K562 (cell line): ENCODE data around the gene TXNDC9. TPM values are rescaled to one million over a fixed set of nuclear protein-coding genes. Genes with fewer than 3 reads are reported as not detected.

Experiments
- ATAC-seq: fragments of 200-7000 bp; cut with Tn5 transposase; 3 replicates; pipeline ENCODE4 v1.9.1; 2020; ENCODE audit warnings: moderate library complexity
- BruUV-seq: library from RNA; stranded (reverse); fragments of 400-500 nt; replicated peaks from 2 replicates; lab custom pipeline; 2021; lab: Mats Ljungman, UMichigan
- CTCF ChIA-PET: fragments of 300-600 bp; formaldehyde crosslinking; extraction: SDS; loops from one replicate; lab custom pipeline; 2021; ENCODE audit warnings: low intra/inter-chr PET ratio; lab: Yijun Ruan, JAX
- POLR2A ChIA-PET: fragments of 300-600, 350-650 bp; sonication (Branson Sonifier 250); formaldehyde crosslinking; extraction: SDS; loops from one replicate; lab custom pipeline; 2021; ENCODE audit warnings: antibody characterized with exemption, inconsistent platforms; lab: Yijun Ruan, JAX
- DNase-seq, 4 experiments: peaks; one replicate each; pipeline versions ENCODE4 v3.0.0 to v3.0.0-alpha.2; 2011 to 2018; ENCODE audit warnings: low spot score in 3 of 4, mixed read lengths in 3 of 4; ENCODE audit errors: extremely low read depth in 1 of 4
- FAIRE-seq: peaks from 2 replicates; lab custom pipeline; 2011; peaks lifted over from hg19 to GRCh38; lab: Jason Lieb, UNC
- H2AFZ ChIP-seq: 2 replicates; pipeline ENCODE4 v1.6.0; 2011; ENCODE audit warnings: low read depth, low read length, control low read depth, inconsistent platforms
- H3K27ac ChIP-seq: fragments of 200-600 bp; 3 replicates; pipeline ENCODE4 v1.8.0; 2011; ENCODE audit warnings: low read depth, mild to moderate bottlenecking, control low read depth, inconsistent platforms, low read length, moderate library complexity, mixed read lengths; ENCODE audit errors: extremely low read depth
- H3K27me3 ChIP-seq, 2 experiments: fragments of 300-600 bp in 1 of 2; 2 replicates in 1 of 2; 3 replicates in 1 of 2; pipeline versions ENCODE4 v1.6.0 to v1.8.0; 2011; ENCODE audit warnings: inconsistent platforms in 2 of 2, low read length in 2 of 2, mild to moderate bottlenecking in 1 of 2, mixed read lengths in 1 of 2, moderate library complexity in 1 of 2; ENCODE audit not compliant: control insufficient read depth in 2 of 2, insufficient read depth in 2 of 2
- H3K36me3 ChIP-seq: fragments of 300-600 bp; 3 replicates; pipeline ENCODE4 v1.8.0; 2011; ENCODE audit warnings: mild to moderate bottlenecking, low read length, inconsistent platforms; ENCODE audit not compliant: control insufficient read depth, insufficient read depth
- H3K4me1 ChIP-seq, 2 experiments: fragments of 200-600 bp in 1 of 2; replicated peaks in 1 of 2; 2 replicates in 1 of 2; 3 replicates in 1 of 2; pipeline versions ENCODE4 v1.5.1 to v1.8.0; 2011; ENCODE audit warnings: inconsistent platforms in 2 of 2, low read length in 2 of 2, mild to moderate bottlenecking in 1 of 2, mixed read lengths in 1 of 2, moderate library complexity in 1 of 2; ENCODE audit not compliant: control insufficient read depth in 2 of 2, insufficient read depth in 2 of 2
- H3K4me2 ChIP-seq: 2 replicates; pipeline ENCODE4 v1.6.1; 2011; ENCODE audit warnings: low read length, control low read depth, inconsistent platforms, mixed read lengths; ENCODE audit not compliant: insufficient read depth
- H3K4me3 ChIP-seq: fragments of 200-600 bp; sonication (generic), shearing (Covaris generic); 2 replicates; pipeline ENCODE4 v1.5.1; 2016; ENCODE audit warnings: control low read depth, inconsistent platforms
- H3K79me2 ChIP-seq: fragments of 200-600 bp; 3 replicates; pipeline ENCODE4 v1.8.0; 2011; ENCODE audit warnings: low read length, inconsistent platforms; ENCODE audit not compliant: control insufficient read depth, insufficient read depth
- H3K9ac ChIP-seq, 2 experiments: 2 replicates each; pipeline versions ENCODE4 v1.6.0 to v1.6.1; 2011; ENCODE audit warnings: low read depth in 2 of 2, low read length in 2 of 2, control low read depth in 1 of 2, inconsistent platforms in 1 of 2, mild to moderate bottlenecking in 1 of 2, mixed read lengths in 1 of 2; ENCODE audit not compliant: insufficient read depth in 1 of 2
- H3K9me1 ChIP-seq: one replicate; pipeline ENCODE4 v1.6.0; 2011; ENCODE audit warnings: inconsistent platforms, mild to moderate bottlenecking, low read length, moderate library complexity; ENCODE audit not compliant: control insufficient read depth, insufficient read depth
- H3K9me3 ChIP-seq: replicated peaks from 2 replicates; pipeline ENCODE4 v1.5.1; 2011; ENCODE audit warnings: low read depth, low read length, inconsistent platforms; ENCODE audit not compliant: control insufficient read depth, insufficient read depth
- H4K20me1 ChIP-seq: replicated peaks from 2 replicates; pipeline ENCODE4 v1.6.1; 2011; ENCODE audit warnings: low read length, inconsistent platforms, mixed read lengths; ENCODE audit not compliant: control insufficient read depth, insufficient read depth
- DPF2 ChIP-seq: fragments of 450-650 bp; IDR thresholded peaks from 2 replicates; pipeline ENCODE4 v1.6.1; 2016
- ETV1 ChIP-seq: fragments of 450-650 bp; conservative IDR thresholded peaks from 2 replicates; pipeline ENCODE4 v1.6.1; 2016; ENCODE audit warnings: missing genetic modification characterization, control low read depth, low read depth, missing compliant biosample characterization
- ETV6 ChIP-seq, 3 experiments: fragments of 150-350 bp in 1 of 3; sonication (generic) in 1 of 3; formaldehyde crosslinking in 1 of 3; IDR thresholded peaks; 2 replicates each; pipeline versions ENCODE4 v1.6.1 to v1.8.0; 2014 to 2022; ENCODE audit warnings: borderline replicate concordance in 2 of 3, low read depth in 2 of 3, antibody characterized with exemption in 1 of 3, low read length in 1 of 3, mild to moderate bottlenecking in 1 of 3, missing genetic modification reagents in 1 of 3
- MTA1 ChIP-seq: fragments of 450-650 bp; IDR thresholded peaks from 2 replicates; pipeline ENCODE4 v1.6.1; 2017; ENCODE audit warnings: borderline replicate concordance
- NCOR1 ChIP-seq: fragments of 450-650 bp; IDR thresholded peaks from 2 replicates; pipeline ENCODE4 v1.6.1; 2016; ENCODE audit warnings: mild to moderate bottlenecking, moderate library complexity
- TAF9B ChIP-seq: fragments of 450-650 bp; IDR thresholded peaks from 2 replicates; pipeline ENCODE4 v1.6.1; 2018; ENCODE audit warnings: mild to moderate bottlenecking; ENCODE audit not compliant: partially characterized antibody
- ZC3H4 ChIP-seq: sonication (generic); formaldehyde crosslinking; IDR thresholded peaks from 2 replicates; pipeline ENCODE4 v1.9.0; 2021; ENCODE audit warnings: missing genetic modification reagents, borderline replicate concordance
- WGBS: fragments of 100-300 bp; shearing (Covaris generic); methylation state at CpG from one replicate; pipeline ENCODE4 v1.1.6; 2016; ENCODE audit warnings: low coverage, mixed read lengths; ENCODE audit not compliant: insufficient coverage; ENCODE audit errors: missing lambda C conversion rate; 5-methylcytosine and 5-hydroxymethylcytosine counted together
- in situ Hi-C: fragments of 300-500 bp; cut with MboI; formaldehyde crosslinking; loops from 4 replicates; pipeline ENCODE4 v1.15.0; 2018; ENCODE audit warnings: inconsistent platforms, mixed read lengths
- intact Hi-C: fragments of 100-400 bp; cut with micrococcal nuclease; formaldehyde crosslinking; loops from 2 replicates; pipeline ENCODE4 v1.14.2; 2022
- polyA plus RNA-seq, 8 experiments: library from polyadenylated mRNA; depleted of rRNA in 4 of 8; stranded (reverse) in 5 of 8; unstranded in 3 of 8; fragments of >200 nt; fragmentation: Nextera tagmentation in 2 of 8; fragmentation: Illumina TruSeq in 1 of 8; extraction: Ambion mirVana in 2 of 8; extraction: Trizol in 1 of 8; gene quantifications; 2 replicates each; pipeline versions ENCODE4 v1.2.1 to v1.2.3, GENCODE V29; 2011 to 2014; ENCODE audit warnings: inconsistent platforms in 1 of 8, missing spikeins in 1 of 8
- total RNA-seq, 7 experiments: library from RNA; depleted of rRNA in 6 of 7; stranded (reverse); fragments of >200 nt in 6 of 7; fragmentation: Illumina TruSeq in 2 of 7; extraction: Trizol in 2 of 7; gene quantifications; 2 replicates each; pipeline versions ENCODE4 v1.2.1 to v1.2.3, GENCODE V29; 2011 to 2021; ENCODE audit warnings: low replicate concordance in 1 of 7
- TF ChIP-seq, protein P1 (sequence below): sonication (generic); IDR thresholded peaks from 2 replicates; pipeline ENCODE4 v1.6.1; 2016
- TF ChIP-seq, protein P2 (sequence below), 2 experiments: fragments of 450-650 bp; conservative IDR thresholded peaks; 2 replicates each; pipeline ENCODE4 v1.6.1; 2017; ENCODE audit warnings: mild to moderate bottlenecking in 2 of 2, moderate library complexity in 2 of 2
- TF ChIP-seq, protein P3 (sequence below): fragments of 450-650 bp; IDR thresholded peaks from 2 replicates; pipeline ENCODE4 v1.6.1; 2018; ENCODE audit not compliant: partially characterized antibody

TXNDC9 gene
- total and polyA plus RNA-seq, 9 of the 15 experiments (the other 6 are each of a cell fraction or from before 2014, with no cell fraction given): 37.5 to 211 (median 65.5) TPM

DNA sequence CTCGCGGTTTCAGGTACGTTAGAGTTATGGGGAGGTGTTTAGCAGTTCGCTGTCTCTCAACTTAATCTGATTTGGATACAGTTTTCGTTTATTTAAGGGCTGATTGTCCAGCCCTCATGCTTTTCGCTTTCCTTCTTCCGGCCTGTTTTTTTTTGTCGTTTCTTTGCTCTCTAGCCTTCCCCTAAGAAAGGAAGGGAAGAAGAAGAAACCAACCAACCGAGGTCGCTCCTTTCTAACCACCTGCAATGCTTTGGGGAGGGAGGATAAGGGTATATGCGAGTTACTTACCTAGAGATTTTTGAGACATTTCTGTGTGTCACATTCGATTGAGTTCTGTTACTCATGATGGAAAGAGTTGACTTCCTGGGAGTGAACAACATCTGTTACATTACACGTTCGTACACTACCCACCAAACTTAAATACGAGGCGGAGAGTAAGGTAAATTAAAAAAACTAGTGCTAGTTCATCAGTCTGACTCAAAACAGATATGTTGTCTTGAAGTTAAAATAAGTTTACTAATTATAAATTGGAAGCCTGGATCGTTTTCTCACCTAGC, 2.0 kb upstream of the TXNDC9 start:
- Histone ChIP-seq H3K27ac (peak overlapping the region; percentile 92), H3K4me3 (peak overlapping the region; percentile 61), H3K9me1 (no peaks in the 10 kb centered on the region), H3K4me1 (peaks cover 11 to 19% of the 10 kb centered on the region in 2 experiments; a peak in 4 of 5 replicates), H3K36me3 (peaks cover 17% of the 10 kb centered on the region; the same call in 1 of the 3 replicates), H3K9me3 (no peaks in the 10 kb centered on the region), H3K27me3 (no peaks in the 10 kb centered on the region), H2AFZ (0 out of 2 replicates have a peak overlapping the region, but pooled peaks have one; percentile 6), H3K4me2 (peak overlapping the region; percentile 89), H3K9ac (peak overlapping the region; percentile 89 to 96), H3K79me2 (peaks cover 95% of the 10 kb centered on the region), H4K20me1 (peaks cover 17% of the 10 kb centered on the region; the same call in 1 of the 2 replicates)
- POLR2A ChIA-PET: interaction anchor here (0.6 to 1.9 kb wide), 2 partner anchors 10 to 46 kb away, joined by 3 to 10 read pairs; no protein-coding TSS in a partner anchor
- in situ Hi-C loops: no loop called here
- DNase-seq: peak in 1 of 4 experiments; percentile 42
- ATAC-seq: no peak
- TF ChIP-seq DPF2 (0 out of 2 replicates have a peak, but pooled peaks have one; percentile 20), ETV1 (tag) (0 out of 2 replicates have a peak, but pooled peaks have one; percentile 13), ETV6 (IDR thresholded peaks at IDR 0.05; ENCODE audit: borderline replicate concordance in 1 of 2, low read depth in 2 of 2, low read length in 1 of 2) (no peak), ETV6 (CRISPR knock-in tag; IDR thresholded peaks at IDR 0.05; ENCODE audit: borderline replicate concordance) (no peak), TAF9B (peak; percentile 33), MTA1 (no peak), ZC3H4 (no peak), NCOR1 (0 out of 2 replicates have a peak, but pooled peaks have one; percentile 10)
- TF ChIP-seq, protein P1, sequence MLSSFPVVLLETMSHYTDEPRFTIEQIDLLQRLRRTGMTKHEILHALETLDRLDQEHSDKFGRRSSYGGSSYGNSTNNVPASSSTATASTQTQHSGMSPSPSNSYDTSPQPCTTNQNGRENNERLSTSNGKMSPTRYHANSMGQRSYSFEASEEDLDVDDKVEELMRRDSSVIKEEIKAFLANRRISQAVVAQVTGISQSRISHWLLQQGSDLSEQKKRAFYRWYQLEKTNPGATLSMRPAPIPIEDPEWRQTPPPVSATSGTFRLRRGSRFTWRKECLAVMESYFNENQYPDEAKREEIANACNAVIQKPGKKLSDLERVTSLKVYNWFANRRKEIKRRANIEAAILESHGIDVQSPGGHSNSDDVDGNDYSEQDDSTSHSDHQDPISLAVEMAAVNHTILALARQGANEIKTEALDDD: 0 out of 2 replicates have a peak, but pooled peaks have one; percentile 39
- TF ChIP-seq, protein P2, sequence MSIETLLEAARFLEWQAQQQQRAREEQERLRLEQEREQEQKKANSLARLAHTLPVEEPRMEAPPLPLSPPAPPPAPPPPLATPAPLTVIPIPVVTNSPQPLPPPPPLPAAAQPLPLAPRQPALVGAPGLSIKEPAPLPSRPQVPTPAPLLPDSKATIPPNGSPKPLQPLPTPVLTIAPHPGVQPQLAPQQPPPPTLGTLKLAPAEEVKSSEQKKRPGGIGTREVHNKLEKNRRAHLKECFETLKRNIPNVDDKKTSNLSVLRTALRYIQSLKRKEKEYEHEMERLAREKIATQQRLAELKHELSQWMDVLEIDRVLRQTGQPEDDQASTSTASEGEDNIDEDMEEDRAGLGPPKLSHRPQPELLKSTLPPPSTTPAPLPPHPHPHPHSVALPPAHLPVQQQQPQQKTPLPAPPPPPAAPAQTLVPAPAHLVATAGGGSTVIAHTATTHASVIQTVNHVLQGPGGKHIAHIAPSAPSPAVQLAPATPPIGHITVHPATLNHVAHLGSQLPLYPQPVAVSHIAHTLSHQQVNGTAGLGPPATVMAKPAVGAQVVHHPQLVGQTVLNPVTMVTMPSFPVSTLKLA (conservative IDR thresholded peaks at IDR 0.05): 0 out of 4 replicates have a peak, but pooled peaks of 1 of the 2 experiments have one; percentile 9
- TF ChIP-seq, protein P3, sequence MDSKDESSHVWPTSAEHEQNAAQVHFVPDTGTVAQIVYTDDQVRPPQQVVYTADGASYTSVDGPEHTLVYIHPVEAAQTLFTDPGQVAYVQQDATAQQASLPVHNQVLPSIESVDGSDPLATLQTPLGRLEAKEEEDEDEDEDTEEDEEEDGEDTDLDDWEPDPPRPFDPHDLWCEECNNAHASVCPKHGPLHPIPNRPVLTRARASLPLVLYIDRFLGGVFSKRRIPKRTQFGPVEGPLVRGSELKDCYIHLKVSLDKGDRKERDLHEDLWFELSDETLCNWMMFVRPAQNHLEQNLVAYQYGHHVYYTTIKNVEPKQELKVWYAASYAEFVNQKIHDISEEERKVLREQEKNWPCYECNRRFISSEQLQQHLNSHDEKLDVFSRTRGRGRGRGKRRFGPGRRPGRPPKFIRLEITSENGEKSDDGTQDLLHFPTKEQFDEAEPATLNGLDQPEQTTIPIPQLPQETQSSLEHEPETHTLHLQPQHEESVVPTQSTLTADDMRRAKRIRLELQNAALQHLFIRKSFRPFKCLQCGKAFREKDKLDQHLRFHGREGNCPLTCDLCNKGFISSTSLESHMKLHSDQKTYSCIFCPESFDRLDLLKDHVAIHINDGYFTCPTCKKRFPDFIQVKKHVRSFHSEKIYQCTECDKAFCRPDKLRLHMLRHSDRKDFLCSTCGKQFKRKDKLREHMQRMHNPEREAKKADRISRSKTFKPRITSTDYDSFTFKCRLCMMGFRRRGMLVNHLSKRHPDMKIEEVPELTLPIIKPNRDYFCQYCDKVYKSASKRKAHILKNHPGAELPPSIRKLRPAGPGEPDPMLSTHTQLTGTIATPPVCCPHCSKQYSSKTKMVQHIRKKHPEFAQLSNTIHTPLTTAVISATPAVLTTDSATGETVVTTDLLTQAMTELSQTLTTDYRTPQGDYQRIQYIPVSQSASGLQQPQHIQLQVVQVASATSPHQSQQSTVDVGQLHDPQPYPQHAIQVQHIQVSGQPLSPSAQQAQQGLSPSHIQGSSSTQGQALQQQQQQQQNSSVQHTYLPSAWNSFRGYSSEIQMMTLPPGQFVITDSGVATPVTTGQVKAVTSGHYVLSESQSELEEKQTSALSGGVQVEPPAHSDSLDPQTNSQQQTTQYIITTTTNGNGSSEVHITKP: peak; percentile 49
- peak; percentile 32 for FAIRE-seq
- CTCF ChIA-PET: interaction anchor here (0.6 to 2.1 kb wide), 2 partner anchors 152 to 1043 kb away, joined by 3 to 9 read pairs; partner anchors contain the start of gene REV1
- intact Hi-C loops: no loop called here
- 1% methylated on average over 15 of the region's 17 CpGs for WGBS
- TSS peak; percentile 54 for BruUV-seq
